NCI-H2107 treated with DMSO at 0.1 percent for 48 hours (cell line): ENCODE results near the gene FAM13A.
"Not testable (repeated sequence)": the region's sequence is repeated elsewhere in the genome, so short reads cannot be mapped to it uniquely, and the experiment has no call there.

Source experiments
- DNase-seq: peaks from one replicate; lab custom pipeline; 2025; ENCODE audit not compliant: unreplicated experiment; lab: John Stamatoyannopoulos, UW

FAM13A gene

GRCh38 chr4:88908521-88908920, 148.5 kb downstream of the FAM13A start:
- DNase-seq: no peak

GRCh38 chr4:88908003-88908402, 149.0 kb downstream of the FAM13A start:
- DNase-seq: no peak

GRCh38 chr4:88907478-88907877, 149.5 kb downstream of the FAM13A start:
- DNase-seq: no peak

- DNase-seq: not testable (repeated sequence)
Observed at GRCh38 chr4:88904240-88904639, 152.7 kb downstream of the FAM13A start.

- no peak for DNase-seq
Observed at GRCh38 chr4:88900432-88900831, 156.6 kb downstream of the FAM13A start.

GRCh38 chr4:88897752-88898151, 159.2 kb downstream of the FAM13A start:
- DNase-seq: no peak

GRCh38 chr4:88897180-88897579, 159.8 kb downstream of the FAM13A start:
- DNase-seq: no peak

GRCh38 chr4:88893961-88894360, 163.0 kb downstream of the FAM13A start:
- no peak for DNase-seq

- DNase-seq: no peak
Observed at GRCh38 chr4:88892646-88893045, 164.3 kb downstream of the FAM13A start.

- DNase-seq: no peak
Observed at GRCh38 chr4:88891636-88892035, 165.3 kb downstream of the FAM13A start.

GRCh38 chr4:88887409-88887808, 169.6 kb downstream of the FAM13A start:
- DNase-seq: not testable (repeated sequence)

GRCh38 chr4:88881227-88881569, 175.8 kb downstream of the FAM13A start:
- no peak for DNase-seq

GRCh38 chr4:88880501-88881226, 176.3 kb downstream of the FAM13A start:
- DNase-seq: peak; percentile 59

- no peak for DNase-seq
Observed at GRCh38 chr4:88879991-88880390, 177.0 kb downstream of the FAM13A start.

- DNase-seq: no peak
Observed at GRCh38 chr4:88878642-88879041, 178.3 kb downstream of the FAM13A start.

- no peak for DNase-seq
Observed at GRCh38 chr4:88870428-88870827, 186.6 kb downstream of the FAM13A start.

GRCh38 chr4:88868510-88868909, 188.5 kb downstream of the FAM13A start:
- no peak for DNase-seq

GRCh38 chr4:88866862-88867550, 190.0 kb downstream of the FAM13A start:
- DNase-seq: peak; percentile 76

- DNase-seq: no peak
Observed at GRCh38 chr4:88865466-88865865, 191.5 kb downstream of the FAM13A start.

- no peak for DNase-seq
Observed at GRCh38 chr4:88865046-88865445, 191.9 kb downstream of the FAM13A start.

- DNase-seq: no peak
Observed at GRCh38 chr4:88860586-88860985, 196.4 kb downstream of the FAM13A start.

GRCh38 chr4:88859191-88859812, 197.7 kb downstream of the FAM13A start:
- DNase-seq: no peak
